NAMALWA (cell line): ENCODE data around the gene FBXO38.
A peak's percentile ranks its signal among the peaks of the same experiment; 100 is the strongest.

Experiments
- DNase-seq: peaks from one replicate; pipeline ENCODE4 v3.0.0-alpha.2; 2015; ENCODE audit warnings: low spot score

Gene FBXO38

GRCh38 chr5:148477429-148477828 lies 93.7 kb downstream of the FBXO38 start:
- no peak for DNase-seq

- DNase-seq: no peak
Measured at GRCh38 chr5:148482196-148482595, 98.4 kb downstream of the FBXO38 start.

GRCh38 chr5:148482697-148483462 lies 99.1 kb downstream of the FBXO38 start:
- DNase-seq: peak; percentile 60

- no peak for DNase-seq
Measured at GRCh38 chr5:148483750-148484149, 100.0 kb downstream of the FBXO38 start.

GRCh38 chr5:148484651-148485050 lies 100.9 kb downstream of the FBXO38 start:
- no peak for DNase-seq

GRCh38 chr5:148486456-148486855 lies 102.7 kb downstream of the FBXO38 start:
- DNase-seq: no peak

GRCh38 chr5:148488757-148489156 lies 105.0 kb downstream of the FBXO38 start:
- DNase-seq: no peak

GRCh38 chr5:148491015-148491792 lies 107.4 kb downstream of the FBXO38 start:
- DNase-seq: no peak

- no peak for DNase-seq
Measured at GRCh38 chr5:148491793-148492184, 108.0 kb downstream of the FBXO38 start.

- DNase-seq: no peak
Measured at GRCh38 chr5:148492351-148492750, 108.6 kb downstream of the FBXO38 start.
